Measurements from ENCODE around the gene CAPZA1. TPM values are rescaled to one million over a fixed set of nuclear protein-coding genes. Genes with fewer than 3 reads are reported as not detected.

Gene CAPZA1
- total and polyA plus RNA-seq, 10 of the 15 experiments (the other 5 are each of a cell fraction or from before 2014, with no cell fraction given): 187 to 886 (median 278) TPM

GRCh38 chr1:112594208-112594876 is 25.3 kb upstream of the CAPZA1 start:
- intact Hi-C loops (cut with micrococcal nuclease; ENCODE audit: unreplicated experiment): no loop called here
- FAIRE-seq (no peak), ATAC-seq (no peak), DNase-seq (ENCODE audit: low read depth, low spot score) (no peak)
- Histone ChIP-seq H3K4me1 (ENCODE audit: control insufficient read depth, insufficient read depth, low read length) (no peaks in the 10 kb centered on the region), H2AFZ (ENCODE audit: control insufficient read depth, low read depth, low read length) (no peak overlapping the region), H3K27me3 (replicated peaks in 1 of 2; ENCODE audit: control insufficient read depth in 2 of 2, insufficient read depth in 2 of 2, low read length in 1 of 2) (no peaks in the 10 kb centered on the region), H3K27ac (ENCODE audit: control insufficient read depth, insufficient read depth) (no peak overlapping the region), H3K9me3 (replicated peaks; ENCODE audit: control insufficient read depth, insufficient read depth, low read length) (no peaks in the 10 kb centered on the region; the same call in 2 of the 3 replicates), H3K9ac (ENCODE audit: control insufficient read depth, insufficient read depth, low read length) (no peak overlapping the region), H3K36me3 (ENCODE audit: control insufficient read depth in 2 of 2, insufficient read depth in 2 of 2, low read length in 1 of 2) (no peaks in the 10 kb centered on the region; a peak in 1 of 4 replicates), H3K4me3 (no peak overlapping the region), H4K20me1 (ENCODE audit: control insufficient read depth, insufficient read depth) (no peaks in the 10 kb centered on the region), H3K79me2 (ENCODE audit: control insufficient read depth, insufficient read depth, low read length) (no peaks in the 10 kb centered on the region), H3K4me2 (ENCODE audit: control insufficient read depth, insufficient read depth) (no peak overlapping the region)
- TF ChIP-seq ATF7 (IDR thresholded peaks at IDR 0.05; ENCODE audit: low read depth): no peak
- TF ChIP-seq, protein P1, sequence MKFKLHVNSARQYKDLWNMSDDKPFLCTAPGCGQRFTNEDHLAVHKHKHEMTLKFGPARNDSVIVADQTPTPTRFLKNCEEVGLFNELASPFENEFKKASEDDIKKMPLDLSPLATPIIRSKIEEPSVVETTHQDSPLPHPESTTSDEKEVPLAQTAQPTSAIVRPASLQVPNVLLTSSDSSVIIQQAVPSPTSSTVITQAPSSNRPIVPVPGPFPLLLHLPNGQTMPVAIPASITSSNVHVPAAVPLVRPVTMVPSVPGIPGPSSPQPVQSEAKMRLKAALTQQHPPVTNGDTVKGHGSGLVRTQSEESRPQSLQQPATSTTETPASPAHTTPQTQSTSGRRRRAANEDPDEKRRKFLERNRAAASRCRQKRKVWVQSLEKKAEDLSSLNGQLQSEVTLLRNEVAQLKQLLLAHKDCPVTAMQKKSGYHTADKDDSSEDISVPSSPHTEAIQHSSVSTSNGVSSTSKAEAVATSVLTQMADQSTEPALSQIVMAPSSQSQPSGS (IDR thresholded peaks at IDR 0.05; ENCODE audit: low read length): no peak
- no peak for TF ChIP-seq BCL3 (IDR thresholded peaks at IDR 0.05; ENCODE audit: borderline replicate concordance, insufficient read depth, low read depth, low read length, poor library complexity, severe bottlenecking)
- TF ChIP-seq POLR2A (IDR thresholded peaks at IDR 0.05; ENCODE audit: low read depth, low read length): no peak
- TF ChIP-seq JUND (IDR thresholded peaks at IDR 0.05; ENCODE audit: low read depth, low read length): no peak
- no peak for TF ChIP-seq CHD2 (IDR thresholded peaks at IDR 0.05; ENCODE audit: borderline replicate concordance, low read depth, low read length)
- in situ Hi-C loops (cut with MboI): no loop called here
- ChIA-PET POLR2A (interaction anchor here (0.5 kb wide), 1 partner anchor 484 kb away, joined by 4 read pairs; no protein-coding TSS in a partner anchor), SMC1A (ENCODE audit: uncharacterized antibody, unreplicated experiment) (interaction anchor here (0.8 to 1.7 kb wide), 3 partner anchors 9 to 211 kb away, joined by 3 read pairs; no protein-coding TSS in a partner anchor), CTCF (interaction anchor here (0.8 to 1.3 kb wide), 2 partner anchors 20 to 62 kb away, joined by 3 to 4 read pairs; no protein-coding TSS in a partner anchor), RAD21 (ENCODE audit: unreplicated experiment) (no interaction called here)
- no TSS peak for BruUV-seq (replicated peaks)
- 97% methylated on average over 3 of the region's 3 CpGs for WGBS (ENCODE audit: insufficient coverage, insufficient replicate concordance, low lambda C conversion rate, missing lambda C conversion rate)
